OCI-LY1 (cell line): ENCODE data around the gene BBS4.
"Not testable (repeated sequence)": the region's sequence is repeated elsewhere in the genome, so short reads cannot be mapped to it uniquely, and the experiment has no call there.

Experiments
- EZH2 ChIP-seq: fragments of 200-600 bp; sonication (generic), shearing (Covaris generic); IDR thresholded peaks from 2 replicates; pipeline ENCODE4 v1.8.0; 2017; ENCODE audit warnings: borderline replicate concordance, mixed run types, mild to moderate bottlenecking, antibody characterized with exemption, low read length, moderate library complexity, mixed read lengths
- TF ChIP-seq, protein P1 (sequence below): fragments of 200-600 bp; sonication (generic), shearing (Covaris generic); IDR thresholded peaks from 2 replicates; pipeline ENCODE4 v1.5.1; 2017; ENCODE audit warnings: mild to moderate bottlenecking, antibody characterized with exemption, low read length, moderate library complexity, mixed read lengths

DNA sequence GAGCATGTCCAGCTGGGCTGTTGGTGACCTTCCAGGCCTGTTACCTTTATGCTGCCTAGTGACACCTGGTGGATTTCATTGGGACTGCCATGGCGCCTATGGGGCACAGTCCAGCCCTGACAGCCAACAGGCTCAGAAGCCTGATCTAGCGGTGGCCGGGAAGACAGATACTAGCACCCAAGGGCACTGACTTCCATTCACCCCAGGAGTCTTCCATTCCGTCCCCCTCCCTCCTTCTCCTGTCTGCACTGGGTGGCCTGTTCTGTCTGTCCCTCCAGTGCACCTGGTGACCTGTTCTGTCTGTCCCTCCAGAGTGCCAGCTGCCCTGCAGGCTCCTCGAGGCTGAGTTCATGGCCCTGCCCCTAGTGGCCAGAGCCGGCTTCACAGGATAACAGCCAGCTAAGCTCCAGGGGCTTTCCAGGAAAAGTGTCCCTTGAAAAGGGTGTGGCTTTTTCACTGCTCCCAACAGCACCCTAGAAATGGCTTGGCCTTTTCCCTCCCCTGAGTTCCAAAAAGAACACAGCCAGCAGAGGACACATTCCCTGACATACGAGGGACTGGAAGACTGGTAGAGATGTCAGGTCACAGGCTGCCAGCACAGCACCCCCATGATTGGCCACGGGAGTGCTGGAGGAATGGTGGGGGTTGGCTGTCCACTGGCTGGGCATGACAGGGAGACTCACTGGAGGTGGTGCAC is 15.2 kb upstream of the BBS4 start:
- TF ChIP-seq, protein P1, sequence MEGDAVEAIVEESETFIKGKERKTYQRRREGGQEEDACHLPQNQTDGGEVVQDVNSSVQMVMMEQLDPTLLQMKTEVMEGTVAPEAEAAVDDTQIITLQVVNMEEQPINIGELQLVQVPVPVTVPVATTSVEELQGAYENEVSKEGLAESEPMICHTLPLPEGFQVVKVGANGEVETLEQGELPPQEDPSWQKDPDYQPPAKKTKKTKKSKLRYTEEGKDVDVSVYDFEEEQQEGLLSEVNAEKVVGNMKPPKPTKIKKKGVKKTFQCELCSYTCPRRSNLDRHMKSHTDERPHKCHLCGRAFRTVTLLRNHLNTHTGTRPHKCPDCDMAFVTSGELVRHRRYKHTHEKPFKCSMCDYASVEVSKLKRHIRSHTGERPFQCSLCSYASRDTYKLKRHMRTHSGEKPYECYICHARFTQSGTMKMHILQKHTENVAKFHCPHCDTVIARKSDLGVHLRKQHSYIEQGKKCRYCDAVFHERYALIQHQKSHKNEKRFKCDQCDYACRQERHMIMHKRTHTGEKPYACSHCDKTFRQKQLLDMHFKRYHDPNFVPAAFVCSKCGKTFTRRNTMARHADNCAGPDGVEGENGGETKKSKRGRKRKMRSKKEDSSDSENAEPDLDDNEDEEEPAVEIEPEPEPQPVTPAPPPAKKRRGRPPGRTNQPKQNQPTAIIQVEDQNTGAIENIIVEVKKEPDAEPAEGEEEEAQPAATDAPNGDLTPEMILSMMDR = peak; percentile 67
- not testable (repeated sequence) for TF ChIP-seq EZH2
